Neural progenitor cell (in vitro differentiated cells): ENCODE results near the gene PMAIP1. TPM values are rescaled to one million over a fixed set of nuclear protein-coding genes. Genes with fewer than 3 reads are reported as not detected.

Experiments used
- DNase-seq: peaks from one replicate; pipeline ENCODE4 v3.0.0-alpha.2; 2016; ENCODE audit warnings: low spot score
- H2AFZ ChIP-seq: fragments of 200-600 bp; sonication (generic); replicated peaks from 2 replicates; pipeline ENCODE4 v1.6.1; 2016; ENCODE audit warnings: antibody characterized with exemption
- H3F3A ChIP-seq: fragments of 200-600 bp; sonication (generic); 2 replicates; pipeline ENCODE4 v1.6.1; 2016; ENCODE audit warnings: antibody characterized with exemption, low read depth
- H3K27ac ChIP-seq: fragments of 200-600 bp; sonication (generic); 2 replicates; pipeline ENCODE4 v1.5.1; 2016; ENCODE audit warnings: mild to moderate bottlenecking
- H3K27me3 ChIP-seq: fragments of 200-600 bp; sonication (generic); 2 replicates; pipeline ENCODE4 v1.6.1; 2016; ENCODE audit warnings: mild to moderate bottlenecking, moderate library complexity
- H3K36me3 ChIP-seq: fragments of 200-600 bp; sonication (generic); 2 replicates; pipeline ENCODE4 v1.5.1; 2016
- H3K4me1 ChIP-seq: fragments of 200-600 bp; sonication (generic); 2 replicates; pipeline ENCODE4 v1.6.1; 2016; ENCODE audit warnings: mixed run types
- H3K4me2 ChIP-seq: fragments of 200-600 bp; sonication (generic); 2 replicates; pipeline ENCODE4 v1.6.1; 2016
- H3K4me3 ChIP-seq: fragments of 200-600 bp; sonication (generic); 2 replicates; pipeline ENCODE4 v1.5.1; 2016
- H3K79me2 ChIP-seq: fragments of 200-600 bp; sonication (generic); 2 replicates; pipeline ENCODE4 v1.6.1; 2016; ENCODE audit warnings: low read depth
- H3K9ac ChIP-seq: fragments of 200-600 bp; sonication (generic); 2 replicates; pipeline ENCODE4 v1.6.1; 2016
- H3K9me3 ChIP-seq: fragments of 200-600 bp; sonication (generic); 2 replicates; pipeline ENCODE4 v1.5.1; 2016; ENCODE audit warnings: low read depth
- H4K20me1 ChIP-seq: fragments of 200-600 bp; sonication (generic); 2 replicates; pipeline ENCODE4 v1.6.1; 2016; ENCODE audit warnings: low read depth
- H3K27ac Mint-ChIP-seq: 3 replicates; pipeline ENCODE4 v1.8.0; 2021; ENCODE audit warnings: mixed read lengths
- H3K27me3 Mint-ChIP-seq: 2 replicates; pipeline ENCODE4 v1.8.0; 2022; ENCODE audit warnings: low read depth, mild to moderate bottlenecking, inconsistent platforms, moderate library complexity, mixed read lengths; ENCODE audit not compliant: insufficient read depth
- H3K36me3 Mint-ChIP-seq: 3 replicates; pipeline ENCODE4 v1.8.0; 2021; ENCODE audit warnings: mixed read lengths
- H3K4me1 Mint-ChIP-seq: 3 replicates; pipeline ENCODE4 v1.8.0; 2021; ENCODE audit warnings: mixed read lengths
- H3K4me3 Mint-ChIP-seq: 3 replicates; pipeline ENCODE4 v1.8.0; 2021; ENCODE audit warnings: mild to moderate bottlenecking, moderate library complexity, mixed read lengths
- H3K9me3 Mint-ChIP-seq: 3 replicates; pipeline ENCODE4 v1.8.0; 2020; ENCODE audit warnings: mixed read lengths
- EZH2 ChIP-seq: fragments of 200-600 bp; sonication (generic); IDR thresholded peaks from 2 replicates; pipeline ENCODE4 v1.6.1; 2017; ENCODE audit warnings: antibody characterized with exemption, mild to moderate bottlenecking, moderate library complexity
- EZH2phosphoT487 ChIP-seq: fragments of 200-600 bp; sonication (generic); IDR thresholded peaks from 2 replicates; pipeline ENCODE4 v1.6.1; 2017; ENCODE audit warnings: antibody characterized with exemption
- total RNA-seq: library from RNA; depleted of rRNA; stranded (reverse); fragments of >200 nt; gene quantifications from 2 replicates; pipeline ENCODE4 v1.2.3, GENCODE V29; 2015; ENCODE audit warnings: low replicate concordance
- TF ChIP-seq, protein P1 (sequence below): fragments of 200-600 bp; sonication (generic); IDR thresholded peaks from 2 replicates; pipeline ENCODE4 v1.5.1; 2017; ENCODE audit warnings: antibody characterized with exemption, mild to moderate bottlenecking

The PMAIP1 gene
- total RNA-seq, 1 donor from 2014 or later: 3.5 TPM

DNA sequence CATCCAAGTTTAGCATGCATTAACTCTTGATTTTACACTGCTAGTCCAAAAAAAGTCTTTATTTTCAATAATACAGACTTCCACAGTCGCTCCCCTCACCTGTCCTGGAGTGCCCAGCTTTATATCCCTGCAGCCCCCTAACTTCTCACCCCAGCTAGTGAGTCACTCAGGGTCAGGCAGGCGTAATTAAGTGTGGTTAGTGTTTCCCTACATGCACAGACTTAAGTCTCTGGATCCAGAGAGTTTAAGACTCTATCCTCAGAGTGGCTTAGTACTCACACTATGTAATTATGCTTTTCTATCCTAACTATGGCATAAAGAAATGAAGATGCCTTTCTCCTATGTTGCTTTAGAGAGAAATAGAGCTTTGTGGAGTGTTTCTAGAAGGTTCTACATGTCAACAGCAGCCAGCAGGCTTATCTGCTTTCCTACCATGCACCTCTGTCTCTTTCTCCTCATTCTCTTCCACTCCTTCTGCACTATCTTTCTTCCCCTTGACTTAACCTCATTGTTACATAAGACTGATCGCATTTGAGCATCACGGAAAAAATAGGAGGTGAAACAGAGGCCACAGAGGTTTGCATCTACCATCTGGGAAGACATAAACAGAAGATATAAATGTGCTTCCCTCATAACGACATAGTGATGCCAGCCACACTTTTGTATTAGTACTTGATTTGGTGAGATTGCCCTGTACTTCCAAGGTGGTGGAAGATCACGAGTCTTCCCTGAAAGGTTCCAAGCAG lies 34.4 kb upstream of the PMAIP1 start:
- H3K9me3 Mint-ChIP-seq: no peaks in the 10 kb centered on the region
- Histone ChIP-seq H3K79me2 (no peaks in the 10 kb centered on the region), H3K36me3 (no peaks in the 10 kb centered on the region), H3K9ac (no peak overlapping the region), H3K27ac (no peak overlapping the region), H3K4me1 (peaks cover 4% of the 10 kb centered on the region), H3K4me3 (no peak overlapping the region), H3K27me3 (no peaks in the 10 kb centered on the region), H2AFZ (no peak overlapping the region), H3F3A (peaks cover 11% of the 10 kb centered on the region), H3K4me2 (no peak overlapping the region), H4K20me1 (no peaks in the 10 kb centered on the region), H3K9me3 (no peaks in the 10 kb centered on the region)
- no peak overlapping the region for H3K4me3 Mint-ChIP-seq
- H3K27ac Mint-ChIP-seq: no peak overlapping the region
- no peaks in the 10 kb centered on the region for H3K36me3 Mint-ChIP-seq
- peaks cover 4% of the 10 kb centered on the region for H3K4me1 Mint-ChIP-seq
- DNase-seq: no peak
- H3K27me3 Mint-ChIP-seq: no peaks in the 10 kb centered on the region
- TF ChIP-seq, protein P1, sequence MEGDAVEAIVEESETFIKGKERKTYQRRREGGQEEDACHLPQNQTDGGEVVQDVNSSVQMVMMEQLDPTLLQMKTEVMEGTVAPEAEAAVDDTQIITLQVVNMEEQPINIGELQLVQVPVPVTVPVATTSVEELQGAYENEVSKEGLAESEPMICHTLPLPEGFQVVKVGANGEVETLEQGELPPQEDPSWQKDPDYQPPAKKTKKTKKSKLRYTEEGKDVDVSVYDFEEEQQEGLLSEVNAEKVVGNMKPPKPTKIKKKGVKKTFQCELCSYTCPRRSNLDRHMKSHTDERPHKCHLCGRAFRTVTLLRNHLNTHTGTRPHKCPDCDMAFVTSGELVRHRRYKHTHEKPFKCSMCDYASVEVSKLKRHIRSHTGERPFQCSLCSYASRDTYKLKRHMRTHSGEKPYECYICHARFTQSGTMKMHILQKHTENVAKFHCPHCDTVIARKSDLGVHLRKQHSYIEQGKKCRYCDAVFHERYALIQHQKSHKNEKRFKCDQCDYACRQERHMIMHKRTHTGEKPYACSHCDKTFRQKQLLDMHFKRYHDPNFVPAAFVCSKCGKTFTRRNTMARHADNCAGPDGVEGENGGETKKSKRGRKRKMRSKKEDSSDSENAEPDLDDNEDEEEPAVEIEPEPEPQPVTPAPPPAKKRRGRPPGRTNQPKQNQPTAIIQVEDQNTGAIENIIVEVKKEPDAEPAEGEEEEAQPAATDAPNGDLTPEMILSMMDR: no peak
- no peak for TF ChIP-seq EZH2
- TF ChIP-seq EZH2phosphoT487: no peak

DNA sequence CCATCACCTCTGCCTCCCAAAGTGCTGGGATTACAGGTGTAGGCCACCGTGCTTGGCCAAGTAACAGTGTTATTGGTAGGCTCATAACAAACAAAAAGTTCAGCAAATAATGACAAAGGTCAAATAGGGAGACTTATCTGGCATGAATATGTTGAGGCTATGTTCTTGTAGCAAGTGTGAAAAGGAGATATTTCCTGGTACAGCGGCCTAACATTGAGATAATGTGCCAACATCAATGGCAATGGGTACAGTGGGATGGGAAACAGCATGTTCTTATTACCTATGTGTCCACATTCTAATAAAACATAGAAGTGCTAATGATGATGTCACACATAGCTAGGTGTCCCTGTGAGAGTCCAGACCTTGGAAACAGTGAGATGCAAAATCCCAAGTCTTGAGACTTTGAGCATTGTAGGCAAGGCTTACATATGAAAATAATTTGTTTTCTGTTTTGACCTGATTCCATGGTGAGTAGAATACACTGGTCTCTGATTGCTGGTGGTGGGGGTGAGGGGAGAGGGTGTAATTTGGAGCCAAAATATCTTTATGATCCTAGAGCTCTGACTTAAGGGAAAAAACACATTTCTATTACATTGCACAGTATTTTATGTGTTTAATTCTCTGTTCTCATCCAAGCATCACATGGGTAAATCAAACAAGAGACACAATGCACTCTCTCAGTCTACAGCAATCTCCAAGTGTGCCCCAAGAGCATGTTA lies 33.1 kb upstream of the PMAIP1 start:
- H3K36me3 Mint-ChIP-seq: no peaks in the 10 kb centered on the region
- H3K27me3 Mint-ChIP-seq: no peaks in the 10 kb centered on the region
- no peaks in the 10 kb centered on the region for H3K9me3 Mint-ChIP-seq
- Histone ChIP-seq H3K9ac (no peak overlapping the region), H3K27ac (no peak overlapping the region), H3K9me3 (no peaks in the 10 kb centered on the region), H3K4me3 (no peak overlapping the region), H3K4me2 (no peak overlapping the region), H4K20me1 (no peaks in the 10 kb centered on the region), H3K36me3 (no peaks in the 10 kb centered on the region), H3F3A (peaks cover 11% of the 10 kb centered on the region), H3K79me2 (no peaks in the 10 kb centered on the region), H2AFZ (no peak overlapping the region), H3K4me1 (peaks cover 4% of the 10 kb centered on the region), H3K27me3 (no peaks in the 10 kb centered on the region)
- DNase-seq: no peak
- peaks cover 4% of the 10 kb centered on the region for H3K4me1 Mint-ChIP-seq
- H3K4me3 Mint-ChIP-seq: no peak overlapping the region
- H3K27ac Mint-ChIP-seq: no peak overlapping the region
- no peak for TF ChIP-seq EZH2phosphoT487
- TF ChIP-seq, protein P1: no peak
- TF ChIP-seq EZH2: no peak

DNA sequence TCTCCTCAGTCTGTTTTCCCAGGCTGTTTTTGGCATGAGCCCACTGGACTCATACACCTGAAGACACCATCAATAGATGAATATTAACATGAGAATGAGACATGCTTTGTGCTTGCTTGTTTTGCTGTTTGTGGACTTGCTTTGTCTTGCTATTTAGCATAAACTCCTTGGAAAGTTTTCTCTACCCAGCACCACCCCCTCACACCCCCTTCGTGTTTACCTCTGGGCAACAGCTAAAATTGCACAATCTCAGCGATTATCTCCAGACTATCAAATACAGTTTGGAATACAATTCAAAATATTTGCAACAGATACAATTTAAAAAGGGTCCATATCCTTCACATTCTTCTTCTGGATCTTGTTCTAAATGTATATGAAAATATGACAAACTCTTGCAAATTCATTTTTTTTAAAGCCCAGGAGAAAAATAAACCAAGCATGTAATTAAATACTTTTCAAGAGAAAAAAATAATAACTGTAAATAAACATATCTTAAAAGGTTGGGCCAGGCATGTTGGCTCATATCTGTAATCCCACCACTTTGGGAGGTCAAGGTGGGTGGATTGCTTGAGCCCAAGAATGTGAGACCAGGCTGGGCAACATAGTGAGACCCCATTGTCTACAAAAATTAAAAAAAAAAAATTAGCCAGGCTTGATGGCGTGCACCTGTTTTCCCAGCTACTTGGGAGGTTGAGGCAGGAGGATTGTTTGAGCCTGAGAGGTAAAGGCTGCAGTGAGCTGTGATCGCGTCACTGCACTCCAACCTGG lies 32.3 kb upstream of the PMAIP1 start:
- TF ChIP-seq EZH2 (no peak), EZH2phosphoT487 (no peak)
- TF ChIP-seq, protein P1: no peak
- no peaks in the 10 kb centered on the region for H3K36me3 Mint-ChIP-seq
- no peak for DNase-seq
- Histone ChIP-seq H3K36me3 (no peaks in the 10 kb centered on the region), H3K27me3 (no peaks in the 10 kb centered on the region), H2AFZ (no peak overlapping the region), H3K27ac (no peak overlapping the region), H3K4me1 (peaks cover 10% of the 10 kb centered on the region), H3F3A (peaks cover 11% of the 10 kb centered on the region), H3K4me2 (no peak overlapping the region), H4K20me1 (no peaks in the 10 kb centered on the region), H3K9me3 (no peaks in the 10 kb centered on the region), H3K79me2 (no peaks in the 10 kb centered on the region), H3K9ac (no peak overlapping the region), H3K4me3 (no peak overlapping the region)
- no peaks in the 10 kb centered on the region for H3K27me3 Mint-ChIP-seq
- no peak overlapping the region for H3K27ac Mint-ChIP-seq
- H3K4me3 Mint-ChIP-seq: no peak overlapping the region
- H3K9me3 Mint-ChIP-seq: no peaks in the 10 kb centered on the region
- peaks cover 4% of the 10 kb centered on the region for H3K4me1 Mint-ChIP-seq
